Stimulated activated CD8-positive, alpha-beta memory T cell treated with anti-CD3 and anti-CD28 coated beads, Interleukin-12 subunit alpha, Interleukin-12 subunit beta, amount 100 ng/mL, for 24 hours (primary cell): ENCODE measurements around the gene TOR4A.

Experiments used
- DNase-seq: peaks from one replicate; pipeline ENCODE4 v3.0.0-alpha.2; 2020; ENCODE audit errors: extremely low read depth

The TOR4A gene

GRCh38 chr9:137271696-137272076 is 5.8 kb upstream of the TOR4A start:
- no peak for DNase-seq

DNA sequence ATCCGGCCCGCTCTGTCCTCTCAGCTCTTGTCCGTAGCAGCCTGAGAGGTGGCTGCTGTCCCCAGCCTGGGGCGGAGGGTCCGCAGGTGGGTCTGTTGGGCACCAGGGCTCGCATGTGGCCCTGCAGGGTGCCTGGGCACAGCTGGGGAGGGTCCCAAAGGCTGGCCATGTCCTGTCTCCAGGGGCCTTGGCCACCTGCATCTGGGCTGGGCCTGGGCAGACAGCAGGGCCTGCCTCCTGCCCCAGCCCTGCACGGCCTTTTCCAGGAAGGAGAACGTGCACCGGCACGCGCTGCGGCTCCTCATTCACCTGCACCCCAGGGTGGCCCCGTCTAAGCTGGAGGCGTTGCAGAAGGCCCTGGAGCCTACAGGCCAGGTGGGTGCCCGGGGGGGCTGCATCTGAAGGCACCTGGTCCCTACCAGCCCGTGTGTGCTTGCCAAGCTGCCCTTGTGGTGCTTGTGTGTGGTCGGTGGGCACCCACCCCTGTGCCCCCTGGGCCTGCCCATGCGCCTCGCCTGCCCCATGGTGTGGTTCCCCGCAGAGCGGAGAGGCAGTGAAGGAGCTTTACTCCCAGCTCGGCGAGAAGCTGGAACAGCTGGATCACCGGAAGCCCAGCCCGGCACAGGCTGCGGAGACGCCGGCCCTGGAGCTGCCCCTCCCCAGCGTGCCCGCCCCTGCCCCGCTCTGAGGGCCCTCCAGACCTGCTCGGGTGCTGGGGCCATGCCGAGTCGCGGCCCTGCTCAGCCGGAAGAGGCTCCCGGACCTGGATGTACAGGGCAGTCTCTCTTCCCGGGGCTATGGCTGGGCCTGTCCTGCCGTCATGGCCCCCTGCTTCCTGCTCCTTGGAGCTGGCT is 5.1 kb upstream of the TOR4A start:
- no peak for DNase-seq

GRCh38 chr9:137273095-137273490 is 4.4 kb upstream of the TOR4A start:
- no peak for DNase-seq

- no peak for DNase-seq
Observed at GRCh38 chr9:137273611-137274320, 3.8 kb upstream of the TOR4A start.

GRCh38 chr9:137275203-137275587 is 2.3 kb upstream of the TOR4A start:
- no peak for DNase-seq

DNA sequence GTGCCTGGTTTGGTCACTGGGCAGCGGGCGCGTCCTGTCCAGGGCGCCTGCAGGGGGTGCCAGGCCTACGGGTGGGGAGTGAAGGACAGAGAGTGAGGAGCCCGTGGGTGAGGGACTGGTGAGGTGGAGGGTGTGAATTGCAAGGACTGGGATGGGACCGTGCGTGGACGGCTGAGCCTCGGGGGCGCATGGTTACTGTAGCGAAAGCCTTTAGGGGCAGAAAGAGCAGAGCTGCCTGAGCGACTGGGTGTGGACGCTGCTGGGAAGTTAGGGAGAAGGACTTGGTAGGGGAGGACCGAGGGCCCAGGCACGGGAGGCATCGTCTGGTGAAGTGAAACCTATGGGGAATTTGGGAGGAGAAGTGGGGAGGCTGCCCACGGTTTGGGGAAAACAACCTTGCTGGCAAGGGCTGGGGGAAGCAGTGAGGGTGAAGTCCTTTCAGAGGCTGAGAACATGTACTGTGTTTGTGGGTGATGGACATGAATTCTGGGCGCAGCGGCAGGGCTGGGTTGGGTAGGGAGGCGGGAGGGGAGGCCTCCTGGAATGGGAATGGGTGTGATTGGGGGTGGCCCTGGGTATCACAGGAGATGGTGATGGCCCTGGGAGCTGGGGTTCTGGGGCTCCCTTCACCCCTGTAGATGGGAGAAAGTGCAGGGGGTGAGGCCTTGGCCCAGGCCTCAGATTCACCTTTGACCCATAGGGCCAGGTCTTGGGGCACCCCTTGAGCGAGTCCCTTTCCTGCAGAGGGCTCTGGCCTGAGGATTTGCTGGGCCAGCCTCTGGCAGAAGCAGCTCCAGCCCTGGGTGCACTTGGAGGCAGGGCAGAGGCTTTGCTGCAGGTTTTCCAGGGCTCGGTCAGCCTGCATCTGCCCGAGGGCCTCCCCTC is 1.7 kb upstream of the TOR4A start:
- DNase-seq, result no peak

GRCh38 chr9:137276473-137277328 is 825 bp upstream of the TOR4A start:
- no peak for DNase-seq

DNA sequence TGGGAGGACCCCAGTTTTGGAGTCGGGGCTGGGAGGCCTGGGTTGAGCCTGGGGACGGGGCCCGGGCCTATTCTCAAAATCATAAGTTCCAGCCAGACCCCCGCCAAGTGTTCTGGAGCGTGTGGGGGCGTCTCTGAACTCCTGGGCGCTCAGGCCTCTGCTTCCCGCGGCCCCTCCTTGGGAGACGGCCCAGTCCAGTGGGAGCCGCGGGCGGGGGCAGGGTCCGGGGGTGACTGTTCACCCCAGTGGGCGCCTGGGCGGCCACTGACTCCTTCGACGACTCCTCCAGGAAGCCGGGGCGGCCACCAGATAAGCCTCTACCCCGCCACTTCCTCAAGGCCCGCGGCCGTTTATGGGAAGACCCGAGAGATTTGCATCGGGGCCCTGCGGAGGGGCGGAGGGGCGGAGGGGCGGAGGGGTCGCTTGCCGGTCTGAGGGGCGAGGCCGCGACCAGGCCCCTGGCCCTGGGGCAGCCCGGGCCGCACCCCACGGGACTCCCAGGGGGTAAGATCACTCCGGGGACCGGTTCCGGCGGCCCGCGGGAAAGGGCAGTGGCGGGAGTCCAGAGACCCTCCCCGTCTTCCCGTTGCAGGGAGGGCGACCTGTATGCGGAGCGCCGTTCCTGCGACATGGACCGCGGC is 655 bp downstream of the TOR4A start:
- DNase-seq, result no peak

GRCh38 chr9:137278721-137279711 is 1.5 kb downstream of the TOR4A start:
- DNase-seq, result no peak

GRCh38 chr9:137279741-137280473 is 2.4 kb downstream of the TOR4A start:
- DNase-seq, result no peak

- no peak for DNase-seq
Observed at GRCh38 chr9:137280474-137281344, 3.2 kb downstream of the TOR4A start.

DNA sequence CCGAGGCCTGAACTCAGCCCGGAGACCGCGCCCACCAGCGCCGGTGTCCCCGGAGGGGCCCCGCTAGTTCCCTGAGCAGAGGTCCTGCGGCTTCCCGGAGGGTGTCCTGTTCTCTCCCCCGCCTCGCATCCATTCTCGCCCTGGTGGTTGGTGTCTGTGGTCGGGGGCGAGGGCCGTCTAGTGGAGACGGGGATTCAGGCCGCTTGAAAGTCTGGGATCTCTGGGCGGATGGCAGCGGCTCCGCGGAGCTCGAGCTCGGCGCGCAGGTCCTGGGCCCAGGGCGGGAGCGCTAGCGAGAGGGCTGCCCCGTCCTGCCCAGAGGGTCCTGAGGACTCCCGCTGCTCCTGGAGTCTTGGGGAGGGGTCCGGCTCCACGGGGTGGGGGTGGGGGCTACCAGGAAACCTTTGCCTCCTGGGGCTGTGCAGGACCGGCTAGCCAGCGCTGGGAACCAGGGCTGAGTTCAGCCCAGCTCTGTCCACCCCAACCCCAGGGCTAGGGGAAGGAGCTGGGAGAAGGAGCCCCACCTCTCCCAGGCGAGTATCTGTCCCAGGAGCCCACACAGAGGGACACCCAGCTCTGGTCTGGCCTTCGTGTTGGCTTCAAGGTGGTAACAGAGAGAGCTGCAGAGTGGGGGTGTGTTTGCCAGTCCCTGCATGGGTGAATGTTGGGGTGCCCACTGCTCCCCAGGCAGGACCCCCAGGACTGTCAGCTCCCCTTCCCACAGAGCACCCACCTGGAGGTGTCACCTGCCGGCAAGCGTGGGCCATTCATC is 4.0 kb downstream of the TOR4A start:
- DNase-seq, result no peak

GRCh38 chr9:137286975-137287383 is 9.5 kb downstream of the TOR4A start:
- DNase-seq, result no peak

- no peak for DNase-seq
Observed at GRCh38 chr9:137293094-137293481, 15.6 kb downstream of the TOR4A start.

- no peak for DNase-seq
Observed at GRCh38 chr9:137293482-137294090, 16.1 kb downstream of the TOR4A start.

DNA sequence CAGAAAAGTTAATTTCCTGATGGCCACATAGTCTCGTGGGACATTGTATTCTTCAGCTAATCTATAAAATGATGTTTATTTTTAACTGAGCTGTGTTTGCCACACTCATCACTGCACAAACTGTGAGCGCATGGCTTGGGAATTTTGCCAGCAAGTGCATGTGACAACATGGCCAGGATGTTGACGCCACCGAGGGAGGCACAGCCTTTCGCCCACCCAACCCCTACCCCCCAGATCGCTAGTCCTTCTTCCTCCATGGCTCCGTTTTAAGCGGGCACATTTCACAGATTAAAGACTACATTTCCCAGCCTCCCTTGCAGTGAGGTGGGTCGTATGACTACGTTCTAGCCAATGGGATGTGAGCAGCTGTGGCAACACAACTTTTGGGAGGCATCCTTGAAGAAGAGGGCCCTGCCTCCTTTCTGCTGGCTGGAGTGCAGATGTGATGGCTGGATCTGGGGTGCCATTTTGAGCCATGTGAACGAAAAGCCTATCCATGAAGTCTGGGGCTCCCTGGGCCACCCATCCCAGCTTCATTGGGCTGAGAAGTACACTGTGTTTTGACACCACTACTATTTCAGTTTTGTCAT is 16.7 kb downstream of the TOR4A start:
- no peak for DNase-seq
